ENCODE results near the gene MLPH.

Gene MLPH

DNA sequence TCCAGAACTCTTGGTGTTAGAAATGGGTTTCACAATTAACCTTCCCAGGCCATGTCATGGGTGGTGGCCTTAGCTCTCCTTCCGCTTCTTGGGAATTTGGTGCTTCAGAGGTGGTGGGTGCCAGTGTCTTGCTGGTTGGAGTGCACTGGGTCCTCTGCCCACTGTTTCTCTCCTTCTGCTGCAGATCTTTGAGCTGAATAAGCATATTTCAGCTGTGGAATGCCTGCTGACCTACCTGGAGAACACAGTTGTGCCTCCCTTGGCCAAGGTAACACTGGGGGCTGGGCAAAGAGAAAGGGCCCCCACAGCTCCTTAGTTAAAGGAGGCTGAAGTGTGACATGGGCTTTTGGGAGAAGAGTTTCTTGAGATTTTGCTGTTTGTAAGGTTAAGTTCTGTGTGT lies 47.3 kb downstream of the MLPH start:
- Histone ChIP-seq H3K4me1 (ENCODE audit: control insufficient read depth, insufficient read depth, low read length) (no peaks in the 10 kb centered on the region), H3K36me3 (ENCODE audit: control insufficient read depth in 2 of 2, insufficient read depth in 2 of 2, low read length in 2 of 2) (no peaks in the 10 kb centered on the region), H3K27ac (ENCODE audit: low read length) (no peak overlapping the region), H3K4me3 (ENCODE audit: low read length in 2 of 2) (no peak overlapping the region), H3K9ac (ENCODE audit: low read length in 2 of 2) (no peak overlapping the region), H3K9me3 (ENCODE audit: control insufficient read depth in 2 of 2, low read length in 2 of 2) (no peaks in the 10 kb centered on the region), H3K27me3 (ENCODE audit: control insufficient read depth in 1 of 2, insufficient read depth in 2 of 2, low read length in 2 of 2) (no peaks in the 10 kb centered on the region)

DNA sequence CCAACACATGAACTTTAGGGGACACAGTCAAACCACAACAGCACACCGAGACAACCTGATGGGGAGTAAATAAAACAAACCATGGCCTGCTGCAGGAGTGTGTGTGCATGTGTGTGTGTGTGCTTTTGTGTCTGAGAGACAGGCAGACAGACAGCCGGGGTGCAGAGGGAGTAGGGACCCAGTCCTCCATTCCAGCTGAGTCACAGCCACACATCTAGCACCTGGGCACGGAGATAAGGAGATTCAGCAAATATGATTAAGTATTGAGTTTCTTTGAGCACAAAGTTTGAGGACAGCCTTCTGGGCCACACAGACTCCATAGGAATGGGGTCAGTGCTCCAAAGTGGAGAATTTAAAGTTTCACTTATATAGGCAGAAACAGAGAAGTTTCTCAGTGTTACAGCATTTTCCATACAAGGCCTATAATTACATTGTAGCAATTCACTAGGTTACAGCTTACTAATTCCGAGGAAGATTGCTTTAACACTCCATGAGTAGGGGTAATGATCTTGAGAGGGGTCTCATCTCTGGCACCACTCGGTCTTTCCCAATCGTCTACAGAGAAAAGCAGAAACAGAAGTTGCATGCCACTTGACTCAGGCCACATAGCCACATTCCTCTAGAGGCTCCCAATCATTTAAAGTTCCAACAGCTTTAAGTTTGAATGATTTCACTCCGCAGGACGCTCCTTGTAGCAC lies 48.5 kb downstream of the MLPH start:
- H3K4me3 ChIP-seq (ENCODE audit: low read length in 2 of 2) = no peak overlapping the region
- no peak overlapping the region for H3K27ac ChIP-seq (ENCODE audit: low read length)
- no peaks in the 10 kb centered on the region for H3K36me3 ChIP-seq (ENCODE audit: control insufficient read depth in 2 of 2, insufficient read depth in 2 of 2, low read length in 2 of 2)
- H3K4me1 ChIP-seq (ENCODE audit: control insufficient read depth, insufficient read depth, low read length) = peaks cover 5% of the 10 kb centered on the region
- no peaks in the 10 kb centered on the region for H3K9me3 ChIP-seq (ENCODE audit: control insufficient read depth in 2 of 2, low read length in 2 of 2)
- no peak overlapping the region for H3K9ac ChIP-seq (ENCODE audit: low read length in 2 of 2)
- H3K27me3 ChIP-seq (ENCODE audit: control insufficient read depth in 1 of 2, insufficient read depth in 2 of 2, low read length in 2 of 2) = no peaks in the 10 kb centered on the region

DNA sequence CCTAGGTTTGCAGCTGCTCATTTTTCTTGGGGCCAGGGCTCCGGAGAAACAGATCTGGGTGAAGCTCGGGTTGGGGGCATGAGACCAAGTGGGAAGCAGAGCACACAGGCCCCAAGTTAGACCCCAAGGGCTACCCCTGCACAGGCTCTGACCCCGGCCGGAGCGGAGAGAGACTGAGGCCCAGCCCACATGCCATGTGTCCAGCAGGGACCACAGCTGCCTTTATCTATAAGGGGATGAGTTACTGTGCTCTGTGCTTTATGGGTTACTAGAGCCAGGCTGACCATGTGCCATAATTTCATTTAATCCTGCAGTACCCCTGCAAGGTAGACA lies 49.0 kb downstream of the MLPH start:
- H3K36me3 ChIP-seq (ENCODE audit: control insufficient read depth in 2 of 2, insufficient read depth in 2 of 2, low read length in 2 of 2) = no peaks in the 10 kb centered on the region
- no peak overlapping the region for H3K9ac ChIP-seq (ENCODE audit: low read length in 2 of 2)
- no peak overlapping the region for H3K27ac ChIP-seq (ENCODE audit: low read length)
- no peaks in the 10 kb centered on the region for H3K27me3 ChIP-seq (ENCODE audit: control insufficient read depth in 1 of 2, insufficient read depth in 2 of 2, low read length in 2 of 2)
- H3K4me1 ChIP-seq (ENCODE audit: control insufficient read depth, insufficient read depth, low read length) = peaks cover 10% of the 10 kb centered on the region
- H3K9me3 ChIP-seq (ENCODE audit: control insufficient read depth in 2 of 2, low read length in 2 of 2) = no peaks in the 10 kb centered on the region
- H3K4me3 ChIP-seq (ENCODE audit: low read length in 2 of 2) = no peak overlapping the region

DNA sequence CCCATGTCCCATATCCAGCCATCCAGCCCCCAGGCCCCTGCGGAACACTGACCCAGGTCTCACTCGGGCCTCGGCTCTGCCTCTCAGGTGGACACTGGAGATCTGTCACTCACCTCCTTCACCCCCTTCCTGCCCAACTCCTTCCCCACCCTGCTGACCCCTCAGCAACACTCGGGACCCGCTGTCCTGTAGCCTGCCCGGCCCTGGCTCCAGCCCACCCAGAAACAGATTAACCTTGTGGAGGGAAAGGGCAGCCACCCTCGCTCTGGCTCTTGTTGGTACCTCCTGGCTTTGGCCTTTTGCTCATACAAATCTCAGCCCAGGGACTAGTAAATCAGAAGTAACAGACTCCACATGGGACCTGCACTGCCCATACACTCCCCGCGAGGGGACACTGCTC lies 49.6 kb downstream of the MLPH start:
- H3K36me3 ChIP-seq (ENCODE audit: control insufficient read depth in 2 of 2, insufficient read depth in 2 of 2, low read length in 2 of 2) = no peaks in the 10 kb centered on the region

DNA sequence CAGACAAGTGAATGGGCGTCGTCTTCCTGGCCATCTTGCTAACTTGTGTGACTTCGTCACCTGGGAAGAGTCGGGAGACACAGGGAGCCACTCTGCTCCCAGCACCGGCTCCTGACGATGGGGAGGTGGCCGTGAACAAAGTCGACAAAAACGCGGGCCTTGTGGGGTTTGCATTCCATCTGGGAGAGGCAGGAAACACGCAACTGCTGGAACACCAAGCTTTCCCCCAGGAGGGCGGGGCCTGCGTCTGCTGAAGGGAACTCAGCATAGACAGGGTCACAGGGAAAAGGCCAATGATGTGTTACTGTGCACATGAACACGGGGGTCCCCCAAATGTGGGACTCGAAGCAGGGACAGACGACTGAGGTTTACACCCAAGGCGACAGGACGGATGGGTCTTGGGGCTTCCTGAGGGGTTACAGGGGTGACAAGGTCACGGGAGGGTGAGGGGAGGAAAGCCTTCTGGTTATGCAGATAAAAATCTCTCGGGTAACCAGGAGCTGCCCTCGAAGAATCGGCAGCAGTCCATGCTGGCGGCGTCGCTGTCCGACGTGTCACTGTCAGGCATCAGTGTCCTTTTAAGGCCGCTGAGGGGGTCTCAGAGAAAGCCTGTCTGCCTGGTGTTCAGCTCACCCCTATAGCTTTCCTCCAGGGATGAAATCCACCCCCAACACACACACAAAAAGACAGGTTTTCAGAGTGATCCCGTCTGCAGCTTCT lies 51.1 kb downstream of the MLPH start:
- H3K4me1 ChIP-seq (ENCODE audit: control insufficient read depth, insufficient read depth, low read length) = peaks cover 10% of the 10 kb centered on the region
- H3K9me3 ChIP-seq (ENCODE audit: control insufficient read depth in 2 of 2, low read length in 2 of 2) = no peaks in the 10 kb centered on the region
- H3K4me3 ChIP-seq (ENCODE audit: low read length in 2 of 2) = no peak overlapping the region

More for the DNA sequence above, 49.6 kb downstream of the MLPH start:
- H3K9me3 ChIP-seq (ENCODE audit: control insufficient read depth in 2 of 2, low read length in 2 of 2) = no peaks in the 10 kb centered on the region
- no peak overlapping the region for H3K9ac ChIP-seq (ENCODE audit: low read length in 2 of 2)
- no peak overlapping the region for H3K27ac ChIP-seq (ENCODE audit: low read length)
- no peak overlapping the region for H3K4me3 ChIP-seq (ENCODE audit: low read length in 2 of 2)
- no peaks in the 10 kb centered on the region for H3K27me3 ChIP-seq (ENCODE audit: control insufficient read depth in 1 of 2, insufficient read depth in 2 of 2, low read length in 2 of 2)
- peaks cover 10% of the 10 kb centered on the region for H3K4me1 ChIP-seq (ENCODE audit: control insufficient read depth, insufficient read depth, low read length)

DNA sequence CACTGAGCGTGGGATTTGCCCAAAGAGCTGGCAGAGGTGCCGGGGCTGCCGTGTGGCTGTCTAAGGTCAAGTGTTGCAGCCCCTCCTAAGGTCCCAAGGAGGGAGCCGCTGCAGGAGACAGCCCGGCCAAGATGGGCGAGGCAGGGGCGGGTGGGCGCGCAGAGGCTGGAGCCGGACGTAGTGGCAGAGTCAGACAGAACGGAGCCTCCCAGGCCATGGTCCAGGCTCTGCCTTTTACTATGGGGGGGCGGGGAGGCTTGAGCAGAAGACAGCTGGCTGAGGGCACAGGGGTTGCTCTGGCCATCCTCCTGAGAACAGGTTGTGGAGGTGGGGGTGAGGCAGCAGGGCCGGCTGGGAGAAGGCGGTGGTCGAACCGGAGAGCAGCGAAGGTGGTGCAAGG lies 51.9 kb downstream of the MLPH start:
- Histone ChIP-seq H3K9me3 (ENCODE audit: control insufficient read depth in 2 of 2, low read length in 2 of 2) (no peaks in the 10 kb centered on the region), H3K27ac (ENCODE audit: low read length) (no peak overlapping the region), H3K36me3 (ENCODE audit: control insufficient read depth in 2 of 2, insufficient read depth in 2 of 2, low read length in 2 of 2) (no peaks in the 10 kb centered on the region), H3K4me3 (ENCODE audit: low read length in 2 of 2) (no peak overlapping the region), H3K9ac (ENCODE audit: low read length in 2 of 2) (no peak overlapping the region), H3K27me3 (ENCODE audit: control insufficient read depth in 1 of 2, insufficient read depth in 2 of 2, low read length in 2 of 2) (no peaks in the 10 kb centered on the region), H3K4me1 (ENCODE audit: control insufficient read depth, insufficient read depth, low read length) (peaks cover 10% of the 10 kb centered on the region)

More for the DNA sequence above, 51.1 kb downstream of the MLPH start:
- Histone ChIP-seq H3K36me3 (ENCODE audit: control insufficient read depth in 2 of 2, insufficient read depth in 2 of 2, low read length in 2 of 2) (no peaks in the 10 kb centered on the region), H3K27ac (ENCODE audit: low read length) (no peak overlapping the region), H3K27me3 (ENCODE audit: control insufficient read depth in 1 of 2, insufficient read depth in 2 of 2, low read length in 2 of 2) (no peaks in the 10 kb centered on the region), H3K9ac (ENCODE audit: low read length in 2 of 2) (no peak overlapping the region)

DNA sequence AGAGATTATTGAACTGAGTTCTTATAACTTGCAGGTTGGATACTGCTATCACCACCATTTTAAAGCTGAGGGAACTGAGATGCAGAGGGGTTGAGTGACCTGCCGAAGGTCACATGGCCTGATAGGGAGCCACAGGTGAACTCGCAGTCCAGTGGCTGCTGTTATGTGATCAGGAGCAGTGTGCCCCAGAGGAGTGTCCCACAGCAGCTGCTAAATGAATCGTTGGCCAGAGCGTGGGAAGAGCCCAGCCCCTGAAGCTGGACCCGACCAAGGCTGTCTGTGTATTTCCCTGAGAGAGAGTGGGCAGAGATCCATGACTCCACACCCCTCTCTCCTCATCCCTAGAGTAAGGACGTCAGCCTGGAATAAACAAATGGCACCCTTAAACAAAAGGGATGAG lies 52.6 kb downstream of the MLPH start:
- Histone ChIP-seq H3K27me3 (ENCODE audit: control insufficient read depth in 1 of 2, insufficient read depth in 2 of 2, low read length in 2 of 2) (no peaks in the 10 kb centered on the region), H3K9me3 (ENCODE audit: control insufficient read depth in 2 of 2, low read length in 2 of 2) (no peaks in the 10 kb centered on the region), H3K4me3 (ENCODE audit: low read length in 2 of 2) (no peak overlapping the region), H3K9ac (ENCODE audit: low read length in 2 of 2) (no peak overlapping the region), H3K27ac (ENCODE audit: low read length) (no peak overlapping the region), H3K4me1 (ENCODE audit: control insufficient read depth, insufficient read depth, low read length) (peaks cover 10% of the 10 kb centered on the region), H3K36me3 (ENCODE audit: control insufficient read depth in 2 of 2, insufficient read depth in 2 of 2, low read length in 2 of 2) (no peaks in the 10 kb centered on the region)

DNA sequence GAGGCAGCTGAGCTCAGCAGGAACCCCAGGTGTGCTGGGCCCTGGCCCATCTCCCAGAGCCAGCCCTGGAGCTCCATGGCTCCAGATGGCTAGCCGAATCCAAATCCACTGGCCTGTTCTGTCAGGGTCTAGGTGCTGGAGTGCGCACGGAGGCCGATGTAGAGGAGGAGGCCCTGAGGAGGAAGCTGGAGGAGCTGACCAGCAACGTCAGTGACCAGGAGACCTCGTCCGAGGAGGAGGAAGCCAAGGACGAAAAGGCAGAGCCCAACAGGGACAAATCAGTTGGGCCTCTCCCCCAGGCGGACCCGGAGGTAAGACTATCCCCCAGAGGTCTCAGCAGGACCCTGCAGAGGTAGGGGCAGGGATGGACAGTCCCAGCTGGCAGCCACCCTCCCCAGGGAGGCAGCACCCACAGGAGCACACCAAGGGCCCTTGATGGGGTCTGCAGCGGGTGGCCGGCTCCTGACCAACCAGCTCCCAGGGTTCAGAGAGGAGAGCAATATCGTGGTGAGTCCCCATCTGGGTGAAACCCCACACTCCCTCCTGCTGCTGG lies 53.2 kb downstream of the MLPH start:
- Histone ChIP-seq H3K4me3 (ENCODE audit: low read length in 2 of 2) (no peak overlapping the region), H3K4me1 (ENCODE audit: control insufficient read depth, insufficient read depth, low read length) (peaks cover 10% of the 10 kb centered on the region), H3K9me3 (ENCODE audit: control insufficient read depth in 2 of 2, low read length in 2 of 2) (no peaks in the 10 kb centered on the region), H3K9ac (ENCODE audit: low read length in 2 of 2) (no peak overlapping the region), H3K36me3 (ENCODE audit: control insufficient read depth in 2 of 2, insufficient read depth in 2 of 2, low read length in 2 of 2) (no peaks in the 10 kb centered on the region), H3K27me3 (ENCODE audit: control insufficient read depth in 1 of 2, insufficient read depth in 2 of 2, low read length in 2 of 2) (no peaks in the 10 kb centered on the region), H3K27ac (ENCODE audit: low read length) (no peak overlapping the region)

DNA sequence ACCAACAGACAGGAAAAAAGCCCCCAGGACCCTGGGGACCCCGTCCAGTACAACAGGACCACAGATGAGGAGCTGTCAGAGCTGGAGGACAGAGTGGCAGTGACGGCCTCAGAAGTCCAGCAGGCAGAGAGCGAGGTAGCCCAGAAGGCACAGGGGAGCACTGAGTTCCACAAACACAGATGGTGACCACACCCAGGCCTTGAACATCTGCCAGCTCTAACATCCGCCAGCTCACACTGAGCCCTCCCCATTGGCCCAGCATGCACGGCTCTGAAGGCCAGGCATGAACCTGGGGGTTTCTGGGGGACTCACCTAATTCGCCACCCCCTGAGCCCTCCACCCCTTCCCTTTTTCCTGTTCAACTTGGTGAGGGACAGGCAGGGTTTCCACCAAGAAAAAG lies 53.8 kb downstream of the MLPH start:
- Histone ChIP-seq H3K27me3 (ENCODE audit: control insufficient read depth in 1 of 2, insufficient read depth in 2 of 2, low read length in 2 of 2) (no peaks in the 10 kb centered on the region), H3K4me3 (ENCODE audit: low read length in 2 of 2) (no peak overlapping the region), H3K9ac (ENCODE audit: low read length in 2 of 2) (no peak overlapping the region), H3K27ac (ENCODE audit: low read length) (no peak overlapping the region), H3K36me3 (ENCODE audit: control insufficient read depth in 2 of 2, insufficient read depth in 2 of 2, low read length in 2 of 2) (no peaks in the 10 kb centered on the region), H3K9me3 (ENCODE audit: control insufficient read depth in 2 of 2, low read length in 2 of 2) (no peaks in the 10 kb centered on the region), H3K4me1 (ENCODE audit: control insufficient read depth, insufficient read depth, low read length) (peaks cover 10% of the 10 kb centered on the region)

DNA sequence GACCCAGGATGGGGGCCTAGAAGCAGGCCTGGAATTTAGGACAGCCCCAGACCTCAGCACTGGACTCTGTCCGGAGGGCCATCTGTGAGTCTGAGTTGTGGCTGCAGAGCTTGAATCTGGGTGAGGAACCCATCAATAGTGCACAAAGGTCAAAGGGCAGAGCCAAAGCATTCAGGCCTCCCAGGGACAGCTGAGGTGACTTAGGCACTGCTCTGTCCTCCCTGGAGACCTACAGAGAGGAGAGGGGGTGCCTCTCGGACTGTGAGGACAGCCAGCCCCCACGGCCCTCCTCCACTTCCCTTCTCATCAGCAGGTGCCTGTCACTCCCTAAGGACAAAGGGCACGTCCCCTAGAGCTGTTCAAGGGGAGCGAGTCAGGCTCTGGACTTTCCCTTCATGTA lies 54.2 kb downstream of the MLPH start:
- Histone ChIP-seq H3K27me3 (ENCODE audit: control insufficient read depth in 1 of 2, insufficient read depth in 2 of 2, low read length in 2 of 2) (no peaks in the 10 kb centered on the region), H3K4me1 (ENCODE audit: control insufficient read depth, insufficient read depth, low read length) (peaks cover 10% of the 10 kb centered on the region), H3K9ac (ENCODE audit: low read length in 2 of 2) (no peak overlapping the region), H3K36me3 (ENCODE audit: control insufficient read depth in 2 of 2, insufficient read depth in 2 of 2, low read length in 2 of 2) (no peaks in the 10 kb centered on the region), H3K4me3 (ENCODE audit: low read length in 2 of 2) (no peak overlapping the region), H3K27ac (ENCODE audit: low read length) (no peak overlapping the region), H3K9me3 (ENCODE audit: control insufficient read depth in 2 of 2, low read length in 2 of 2) (no peaks in the 10 kb centered on the region)
